Right atrium auricular region (tissue), 2 donors: Measurements from ENCODE around the gene RASAL3. TPM values are rescaled to one million over a fixed set of nuclear protein-coding genes. Genes with fewer than 3 reads are reported as not detected.
"Not testable (repeated sequence)": the region's sequence is repeated elsewhere in the genome, so short reads cannot be mapped to it uniquely, and the experiment has no call there.

Experiments
- DNase-seq: peaks from one replicate; pipeline ENCODE4 v3.0.0-alpha.2; 2019; ENCODE audit warnings: low spot score
- H3K27ac ChIP-seq, 2 donors: fragments of 200-600 bp; sonication (generic); 1 replicate in 1 of 2; 2 replicates in 1 of 2; pipeline ENCODE4 v1.5.1; 2016 to 2019
- H3K27me3 ChIP-seq, 2 donors: fragments of 200-600 bp; sonication (generic); one replicate each; pipeline versions ENCODE4 v1.5.1 to v1.6.0; 2017 to 2019
- H3K36me3 ChIP-seq: fragments of 200-600 bp; sonication (generic); one replicate; pipeline ENCODE4 v1.5.1; 2016
- H3K4me1 ChIP-seq, 2 donors: fragments of 200-600 bp; sonication (generic); one replicate each; pipeline versions ENCODE4 v1.5.1 to v1.6.0; 2017 to 2019
- H3K4me3 ChIP-seq, 2 donors: fragments of 200-600 bp; sonication (generic); 1 replicate in 1 of 2; 2 replicates in 1 of 2; pipeline ENCODE4 v1.5.1; 2017 to 2019; ENCODE audit warnings: mild to moderate bottlenecking in 1 of 2, moderate library complexity in 1 of 2
- H3K9me3 ChIP-seq, 2 donors: fragments of 200-600 bp; sonication (generic); one replicate each; pipeline ENCODE4 v1.5.1; 2019
- total RNA-seq, 2 donors: library from RNA; depleted of rRNA; stranded (reverse); fragments of >200 nt; gene quantifications; one replicate each; pipeline ENCODE4 v1.1.0, GENCODE V29; 2016
- TF ChIP-seq, protein P1 (sequence below), 2 donors: fragments of 200-600 bp; sonication (generic); IDR thresholded peaks; one replicate each; pipeline ENCODE4 v1.5.1; 2019; ENCODE audit warnings: antibody characterized with exemption in 2 of 2

RASAL3 gene
- total RNA-seq, 2 donors from 2014 or later = 0.48 to 1.7 TPM

DNA sequence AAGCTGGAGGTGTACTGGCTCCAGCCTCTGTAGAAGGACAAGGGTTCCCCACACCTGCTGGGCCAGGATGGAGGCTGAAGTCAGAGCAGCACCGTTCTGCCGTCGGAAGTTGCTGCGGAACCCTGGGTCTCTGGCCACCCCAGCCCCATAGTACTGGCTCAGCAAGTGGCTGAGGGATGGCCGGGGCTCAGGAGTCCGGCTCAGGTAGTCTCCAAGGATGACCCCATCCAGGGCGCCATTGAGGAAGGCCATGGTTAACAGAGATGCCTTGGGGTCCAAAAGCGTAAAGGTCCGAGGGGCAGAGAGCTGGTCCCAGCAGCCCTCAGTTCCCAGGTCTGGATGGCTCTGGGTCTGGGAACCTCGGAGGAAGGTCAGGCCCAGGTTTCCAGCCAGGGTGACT lies 11.3 kb upstream of the RASAL3 start:
- Histone ChIP-seq H3K27ac (no peak overlapping the region), H3K36me3 (no peaks in the 10 kb centered on the region), H3K9me3 (peaks cover 0 to 8% of the 10 kb centered on the region in 2 donors), H3K4me1 (no peaks in the 10 kb centered on the region), H3K27me3 (no peaks in the 10 kb centered on the region), H3K4me3 (no peak overlapping the region)
- TF ChIP-seq, protein P1, sequence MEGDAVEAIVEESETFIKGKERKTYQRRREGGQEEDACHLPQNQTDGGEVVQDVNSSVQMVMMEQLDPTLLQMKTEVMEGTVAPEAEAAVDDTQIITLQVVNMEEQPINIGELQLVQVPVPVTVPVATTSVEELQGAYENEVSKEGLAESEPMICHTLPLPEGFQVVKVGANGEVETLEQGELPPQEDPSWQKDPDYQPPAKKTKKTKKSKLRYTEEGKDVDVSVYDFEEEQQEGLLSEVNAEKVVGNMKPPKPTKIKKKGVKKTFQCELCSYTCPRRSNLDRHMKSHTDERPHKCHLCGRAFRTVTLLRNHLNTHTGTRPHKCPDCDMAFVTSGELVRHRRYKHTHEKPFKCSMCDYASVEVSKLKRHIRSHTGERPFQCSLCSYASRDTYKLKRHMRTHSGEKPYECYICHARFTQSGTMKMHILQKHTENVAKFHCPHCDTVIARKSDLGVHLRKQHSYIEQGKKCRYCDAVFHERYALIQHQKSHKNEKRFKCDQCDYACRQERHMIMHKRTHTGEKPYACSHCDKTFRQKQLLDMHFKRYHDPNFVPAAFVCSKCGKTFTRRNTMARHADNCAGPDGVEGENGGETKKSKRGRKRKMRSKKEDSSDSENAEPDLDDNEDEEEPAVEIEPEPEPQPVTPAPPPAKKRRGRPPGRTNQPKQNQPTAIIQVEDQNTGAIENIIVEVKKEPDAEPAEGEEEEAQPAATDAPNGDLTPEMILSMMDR (IDR thresholded peaks at IDR 0.05) = no peak
- DNase-seq = no peak

DNA sequence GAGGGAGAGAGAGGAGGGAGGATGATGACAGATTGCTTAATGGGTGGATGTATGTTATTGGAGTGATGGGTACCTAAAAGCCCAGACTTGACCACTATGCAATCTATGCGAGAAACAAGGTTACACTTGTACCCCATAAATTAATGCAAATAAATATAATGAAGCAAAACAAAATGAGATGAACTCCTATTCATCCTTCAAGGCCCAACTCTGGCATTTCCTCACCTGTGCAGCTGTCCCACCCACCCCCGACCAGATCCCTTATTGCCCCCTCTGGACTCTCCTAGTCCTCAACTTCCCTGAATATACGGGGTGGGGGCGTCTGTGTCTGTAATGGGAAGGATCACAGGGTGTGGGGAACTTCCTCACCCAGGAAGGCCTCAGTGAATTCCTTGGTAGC lies 10.8 kb upstream of the RASAL3 start:
- H3K36me3 ChIP-seq = no peaks in the 10 kb centered on the region
- H3K4me3 ChIP-seq = no peak overlapping the region
- DNase-seq = no peak
- H3K9me3 ChIP-seq = peaks cover 0 to 8% of the 10 kb centered on the region in 2 donors
- no peak overlapping the region for H3K27ac ChIP-seq
- H3K27me3 ChIP-seq = no peaks in the 10 kb centered on the region
- TF ChIP-seq, protein P1 (IDR thresholded peaks at IDR 0.05) = no peak
- H3K4me1 ChIP-seq = no peaks in the 10 kb centered on the region

DNA sequence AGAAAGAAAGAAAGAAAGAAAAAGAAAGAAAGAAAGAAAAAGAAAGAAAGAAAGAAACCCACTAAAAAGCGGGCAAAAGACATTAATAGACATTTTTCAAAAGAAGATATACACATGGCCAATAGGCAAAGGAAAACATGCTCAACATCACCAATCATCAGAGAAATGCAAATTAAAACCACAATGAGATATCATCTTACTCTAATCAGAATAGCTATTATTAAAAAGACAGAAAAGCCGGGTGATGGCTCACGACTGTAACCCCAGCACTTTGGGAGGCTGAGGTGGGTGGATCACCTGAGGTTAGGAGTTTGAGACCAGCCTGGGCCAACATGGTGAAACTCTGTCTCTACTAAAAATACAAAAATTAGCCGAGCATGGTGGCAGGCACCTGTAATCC lies 9.5 kb upstream of the RASAL3 start:
- not testable (repeated sequence) for H3K27ac ChIP-seq, H3K9me3 ChIP-seq, H3K4me1 ChIP-seq, H3K27me3 ChIP-seq, H3K36me3 ChIP-seq, H3K4me3 ChIP-seq, DNase-seq

DNA sequence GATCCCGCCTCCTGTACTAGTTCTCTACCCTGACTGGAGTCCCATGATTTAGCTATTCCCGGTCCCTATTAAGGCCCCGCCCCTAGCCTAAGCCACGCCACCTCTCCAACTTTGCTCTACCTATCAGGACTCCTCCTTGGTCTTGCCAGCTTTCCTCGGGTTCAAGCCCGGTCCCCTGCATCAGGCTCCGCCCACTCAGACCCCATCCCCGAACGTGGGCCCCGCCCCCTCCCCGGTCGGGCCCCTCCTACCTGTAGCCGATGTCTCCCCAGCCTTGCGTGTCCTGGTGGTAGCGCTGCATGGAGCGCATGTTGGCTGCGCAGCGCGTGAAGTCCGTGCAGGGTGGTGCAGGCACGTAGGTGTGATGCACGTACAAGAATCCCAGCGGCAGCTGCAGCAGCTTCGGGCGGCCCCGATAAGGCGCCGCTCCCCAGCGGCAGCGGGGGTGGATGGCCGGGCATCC lies 7.3 kb upstream of the RASAL3 start:
- TF ChIP-seq, protein P1 (IDR thresholded peaks at IDR 0.05) = no peak
- H3K4me3 ChIP-seq = no peak overlapping the region
- H3K36me3 ChIP-seq = no peaks in the 10 kb centered on the region
- no peak for DNase-seq
- H3K27ac ChIP-seq = no peak overlapping the region
- peaks cover 0 to 3% of the 10 kb centered on the region in 2 donors for H3K27me3 ChIP-seq
- peaks cover 0 to 8% of the 10 kb centered on the region in 2 donors for H3K9me3 ChIP-seq
- peaks cover 0 to 9% of the 10 kb centered on the region in 2 donors for H3K4me1 ChIP-seq

DNA sequence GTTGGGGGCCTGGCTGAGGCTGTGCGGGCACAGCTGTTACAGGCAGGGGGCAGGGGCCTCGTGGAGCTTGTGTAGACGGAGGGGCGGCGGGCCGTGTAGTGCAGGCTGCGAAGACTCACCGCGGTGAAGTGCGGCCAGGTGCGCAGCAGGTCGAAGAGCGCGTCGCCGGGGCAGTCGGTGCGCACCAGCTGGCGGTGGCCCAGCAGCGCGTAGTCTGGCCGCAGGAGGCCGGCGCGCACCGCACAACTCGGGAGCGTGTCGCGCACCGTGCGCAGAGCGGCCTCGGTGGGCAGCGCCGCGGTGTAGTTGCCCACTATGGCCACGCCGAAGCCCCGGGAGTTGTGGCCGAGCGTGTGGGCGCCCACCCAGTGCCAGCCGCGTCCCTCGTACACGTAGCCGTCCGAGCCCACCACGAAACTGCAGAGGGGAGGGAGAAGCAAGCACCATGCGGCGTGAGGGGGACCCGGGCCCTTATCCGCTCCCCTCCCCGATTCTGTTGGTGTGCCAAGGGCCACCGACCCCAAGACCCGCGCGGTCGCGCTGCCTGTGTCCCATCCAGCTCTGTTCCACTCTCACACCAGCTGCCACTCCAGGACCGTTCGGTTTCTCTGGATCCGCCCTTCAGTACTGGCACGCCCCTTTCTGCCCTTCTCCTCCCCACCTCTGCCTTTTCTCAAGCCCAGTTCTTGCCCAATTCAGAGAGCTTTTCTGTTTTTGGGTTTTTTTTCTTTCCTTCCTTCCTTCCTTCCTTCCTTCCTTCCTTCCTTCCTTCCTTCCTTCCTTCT lies 5.4 kb upstream of the RASAL3 start:
- H3K27me3 ChIP-seq = peaks cover 0 to 3% of the 10 kb centered on the region in 2 donors
- H3K9me3 ChIP-seq = peaks cover 0 to 8% of the 10 kb centered on the region in 2 donors

More for the DNA sequence above, 5.4 kb upstream of the RASAL3 start:
- Histone ChIP-seq H3K4me3 (peak overlapping the region; percentile 14 to 40), H3K27ac (no peak overlapping the region), H3K36me3 (no peaks in the 10 kb centered on the region), H3K4me1 (peaks cover 0 to 9% of the 10 kb centered on the region in 2 donors)
- TF ChIP-seq, protein P1 (IDR thresholded peaks at IDR 0.05) = no peak
- no peak for DNase-seq
